ENCODE data around the gene NF2. TPM values are rescaled to one million over a fixed set of nuclear protein-coding genes. Genes with fewer than 3 reads are reported as not detected.

Gene NF2
- total RNA-seq, 2 experiments from 2014 or later: 34.4 to 35.3 TPM

DNA sequence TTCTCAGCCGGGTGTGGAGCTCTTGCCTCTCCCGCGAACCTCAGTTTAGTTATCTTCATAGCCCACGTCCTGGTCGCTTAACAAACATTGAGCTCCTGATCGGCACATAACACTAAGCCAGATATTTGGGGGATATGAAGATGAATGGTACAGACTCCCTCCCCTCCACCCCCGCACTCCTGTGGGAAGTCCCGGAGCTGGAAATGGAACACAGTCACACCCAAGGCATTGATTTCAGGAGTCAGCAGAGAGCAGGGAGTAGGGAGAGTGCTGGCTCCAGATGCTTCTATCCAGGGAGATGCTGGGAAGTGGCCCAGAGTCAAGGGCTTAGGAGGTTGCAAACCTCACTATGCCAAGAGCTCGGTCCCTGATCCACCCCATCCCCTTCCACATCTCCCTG is 90.2 kb downstream of the NF2 start:
- no peak for ATAC-seq
- intact Hi-C loops (cut with micrococcal nuclease): no loop called here

DNA sequence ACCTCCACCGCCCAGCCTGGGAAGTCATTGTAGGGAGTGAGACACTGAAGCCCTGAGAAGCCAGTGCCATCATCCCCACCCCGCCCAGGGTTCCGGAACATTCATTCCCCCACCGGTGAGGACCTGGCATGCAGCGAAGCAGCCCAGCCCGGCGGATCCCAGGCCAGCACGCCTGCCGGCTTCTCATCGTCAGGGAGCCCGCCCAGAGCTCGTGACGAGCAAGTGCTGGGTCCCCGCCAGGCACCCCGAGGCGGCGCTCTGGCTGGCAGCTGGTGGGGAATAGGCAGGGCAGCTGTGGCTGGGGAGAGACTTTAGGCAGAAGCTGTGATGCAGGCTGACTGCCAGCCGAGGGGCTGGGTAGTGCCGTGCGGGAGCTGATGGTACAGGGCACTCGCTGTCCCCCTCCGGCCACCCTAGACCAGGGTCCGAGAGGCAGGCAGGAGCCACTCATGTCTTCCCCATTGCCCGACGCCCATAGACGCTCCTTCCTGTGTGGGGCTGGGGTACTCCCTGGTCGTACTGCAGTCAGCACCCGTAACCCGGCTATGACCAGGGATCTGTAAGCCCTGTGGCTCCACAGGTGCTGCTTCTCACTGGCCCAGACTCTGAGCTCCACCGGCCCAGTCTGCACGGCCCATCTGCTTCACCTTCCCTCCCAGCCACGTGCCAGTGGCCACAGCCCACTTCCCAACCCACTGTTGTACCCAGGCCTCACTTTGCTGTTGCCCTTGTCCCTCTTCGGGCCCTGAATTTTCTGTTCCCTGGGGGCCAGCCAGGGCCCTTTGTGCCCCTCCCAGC is 91.9 kb downstream of the NF2 start:
- H3K9me3 Mint-ChIP-seq: no peaks in the 10 kb centered on the region
- ATAC-seq (no peak), DNase-seq (no peak)
- ChIA-PET POLR2A (no interaction called here), CTCF (interaction anchor here (1.1 kb wide), 1 partner anchor 70 kb away, joined by 3 read pairs; no protein-coding TSS in a partner anchor)
- TF ChIP-seq, protein P1, sequence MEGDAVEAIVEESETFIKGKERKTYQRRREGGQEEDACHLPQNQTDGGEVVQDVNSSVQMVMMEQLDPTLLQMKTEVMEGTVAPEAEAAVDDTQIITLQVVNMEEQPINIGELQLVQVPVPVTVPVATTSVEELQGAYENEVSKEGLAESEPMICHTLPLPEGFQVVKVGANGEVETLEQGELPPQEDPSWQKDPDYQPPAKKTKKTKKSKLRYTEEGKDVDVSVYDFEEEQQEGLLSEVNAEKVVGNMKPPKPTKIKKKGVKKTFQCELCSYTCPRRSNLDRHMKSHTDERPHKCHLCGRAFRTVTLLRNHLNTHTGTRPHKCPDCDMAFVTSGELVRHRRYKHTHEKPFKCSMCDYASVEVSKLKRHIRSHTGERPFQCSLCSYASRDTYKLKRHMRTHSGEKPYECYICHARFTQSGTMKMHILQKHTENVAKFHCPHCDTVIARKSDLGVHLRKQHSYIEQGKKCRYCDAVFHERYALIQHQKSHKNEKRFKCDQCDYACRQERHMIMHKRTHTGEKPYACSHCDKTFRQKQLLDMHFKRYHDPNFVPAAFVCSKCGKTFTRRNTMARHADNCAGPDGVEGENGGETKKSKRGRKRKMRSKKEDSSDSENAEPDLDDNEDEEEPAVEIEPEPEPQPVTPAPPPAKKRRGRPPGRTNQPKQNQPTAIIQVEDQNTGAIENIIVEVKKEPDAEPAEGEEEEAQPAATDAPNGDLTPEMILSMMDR (IDR thresholded peaks at IDR 0.05): no peak
- H3K27ac Mint-ChIP-seq: no peak overlapping the region
- H3K4me1 Mint-ChIP-seq (ENCODE audit: low read depth): no peaks in the 10 kb centered on the region
- H3K4me3 Mint-ChIP-seq: no peak overlapping the region
- intact Hi-C loops (cut with micrococcal nuclease): no loop called here
- H3K36me3 Mint-ChIP-seq (ENCODE audit: low read depth): peaks cover 2% of the 10 kb centered on the region
- no peaks in the 10 kb centered on the region for H3K27me3 Mint-ChIP-seq

More for the DNA sequence above, 90.2 kb downstream of the NF2 start:
- ChIA-PET POLR2A (no interaction called here), CTCF (no interaction called here)
- Mint-ChIP-seq H3K4me1 (ENCODE audit: low read depth) (no peaks in the 10 kb centered on the region), H3K27me3 (no peaks in the 10 kb centered on the region), H3K4me3 (no peak overlapping the region), H3K9me3 (no peaks in the 10 kb centered on the region), H3K27ac (no peak overlapping the region), H3K36me3 (ENCODE audit: low read depth) (peaks cover 2% of the 10 kb centered on the region)
- no peak for DNase-seq
- TF ChIP-seq, protein P1 (IDR thresholded peaks at IDR 0.05): no peak

DNA sequence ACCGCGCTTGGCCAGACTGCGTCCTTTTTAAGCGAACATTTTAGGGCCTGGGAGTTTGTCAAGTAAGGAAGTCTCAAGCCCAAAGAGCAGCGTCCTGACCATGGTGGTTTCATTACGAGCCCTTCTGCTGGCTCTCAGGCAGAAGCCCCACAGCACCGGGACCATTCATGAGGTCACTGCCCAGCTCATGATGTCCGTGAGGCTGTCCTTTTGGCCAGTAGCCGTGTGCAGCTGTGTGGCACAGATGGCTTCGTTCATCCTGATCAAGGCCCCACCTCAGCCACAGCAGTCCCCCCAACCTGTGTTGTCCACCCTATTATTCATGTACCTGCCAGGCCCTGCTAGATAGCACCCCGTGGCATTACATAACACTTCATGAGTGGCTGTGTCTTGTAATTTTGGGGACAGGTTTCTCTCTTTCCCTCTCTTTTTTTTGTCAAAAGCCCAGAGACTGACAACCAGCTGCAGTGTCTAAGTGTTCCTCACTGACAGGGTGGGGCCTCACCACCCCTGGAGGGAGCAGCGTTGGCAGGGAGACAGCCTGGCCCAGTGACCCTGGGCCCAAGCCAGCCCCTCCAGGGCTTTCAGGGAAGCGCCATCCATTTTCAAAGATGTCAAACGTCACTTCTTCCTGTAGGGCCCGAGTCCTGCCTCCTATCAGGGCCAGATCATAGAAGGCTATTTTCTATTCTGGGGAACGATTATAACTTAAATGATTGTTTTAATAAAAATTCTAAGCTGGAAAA is 94.6 kb downstream of the NF2 start:
- intact Hi-C loops (cut with micrococcal nuclease): no loop called here
- ChIA-PET CTCF (no interaction called here), POLR2A (no interaction called here)
- Mint-ChIP-seq H3K4me3 (no peak overlapping the region), H3K27ac (no peak overlapping the region), H3K36me3 (ENCODE audit: low read depth) (peaks cover 2% of the 10 kb centered on the region), H3K9me3 (no peaks in the 10 kb centered on the region), H3K27me3 (peaks cover 2% of the 10 kb centered on the region), H3K4me1 (ENCODE audit: low read depth) (peaks cover 4% of the 10 kb centered on the region)
- ATAC-seq (no peak), DNase-seq (no peak)
- TF ChIP-seq, protein P1 (IDR thresholded peaks at IDR 0.05): no peak

DNA sequence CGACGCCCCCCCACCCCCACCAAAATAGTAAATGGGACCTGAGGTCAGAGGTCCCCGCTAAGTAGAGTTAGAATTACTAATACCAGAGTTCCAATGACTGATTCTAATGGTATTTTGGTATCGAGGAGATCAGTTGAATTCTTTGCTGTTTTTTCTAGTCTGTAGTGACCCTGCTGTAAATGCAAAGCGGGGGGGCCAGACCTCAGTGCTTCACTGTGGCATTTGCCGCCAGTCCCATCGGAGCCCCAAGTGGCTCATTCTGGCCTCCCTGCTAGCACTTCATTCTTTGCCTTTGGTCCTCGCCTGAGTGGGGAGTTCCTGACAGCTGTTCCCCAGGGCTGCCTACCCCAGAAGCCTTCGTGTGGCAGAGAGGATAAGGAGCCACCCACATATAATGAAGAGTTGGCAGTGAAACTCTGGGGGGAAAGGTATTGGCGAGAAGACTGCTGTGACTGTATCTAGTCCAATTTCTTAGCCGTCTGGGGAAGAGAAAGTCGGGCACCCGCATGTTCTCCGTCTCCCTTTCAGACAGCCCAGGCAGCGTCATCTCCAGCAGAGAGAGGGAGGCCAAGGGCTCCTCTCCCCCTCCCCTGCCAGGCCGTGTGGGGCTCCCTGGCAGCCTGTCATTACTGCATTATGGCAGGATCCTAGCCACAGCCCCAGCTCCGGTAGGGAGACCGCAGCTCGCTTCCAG is 96.9 kb downstream of the NF2 start:
- H3K9me3 Mint-ChIP-seq: no peaks in the 10 kb centered on the region
- ATAC-seq (no peak), DNase-seq (no peak)
- intact Hi-C loops (cut with micrococcal nuclease): no loop called here
- peaks cover 4% of the 10 kb centered on the region for H3K4me1 Mint-ChIP-seq (ENCODE audit: low read depth)
- H3K27ac Mint-ChIP-seq: no peak overlapping the region
- CTCF ChIA-PET: interaction anchor here (2.1 to 2.7 kb wide), 2 partner anchors 10 to 305 kb away, joined by 7 to 14 read pairs; no protein-coding TSS in a partner anchor
- H3K36me3 Mint-ChIP-seq (ENCODE audit: low read depth): peaks cover 2% of the 10 kb centered on the region
- peaks cover 2% of the 10 kb centered on the region for H3K27me3 Mint-ChIP-seq
- TF ChIP-seq, protein P1 (IDR thresholded peaks at IDR 0.05): no peak
- no peak overlapping the region for H3K4me3 Mint-ChIP-seq
- POLR2A ChIA-PET: no interaction called here

Measured in activated CD8-positive, alpha-beta T cell treated with anti-CD3 and anti-CD28 coated beads for 36 hours (primary cell).